CD14-positive monocyte (primary cell): ENCODE results near the gene PTPN20. TPM values are rescaled to one million over a fixed set of nuclear protein-coding genes. Genes with fewer than 3 reads are reported as not detected.

ENCODE experiments used
- DNase-seq, 3 donors: peaks; one replicate each; pipeline ENCODE4 v3.0.0-alpha.2; 2011 to 2022
- H2AFZ ChIP-seq: 2 replicates; pipeline ENCODE4 v1.6.0; 2012; ENCODE audit warnings: mild to moderate bottlenecking, low read depth, low read length, inconsistent platforms; ENCODE audit not compliant: insufficient read depth, poor library complexity, severe bottlenecking
- H3K27ac ChIP-seq, 2 donors: 1 replicate in 1 of 2; 2 replicates in 1 of 2; pipeline ENCODE4 v1.5.1; 2012 to 2013; ENCODE audit warnings: low read length in 2 of 2, control low read depth in 1 of 2, inconsistent platforms in 1 of 2, low read depth in 1 of 2, mild to moderate bottlenecking in 1 of 2
- H3K27me3 ChIP-seq, 2 donors: one replicate each; pipeline versions ENCODE4 v1.6.0 to v1.6.1; 2011 to 2013; ENCODE audit warnings: low read length in 2 of 2; ENCODE audit not compliant: control insufficient read depth in 2 of 2, insufficient read depth in 2 of 2
- H3K36me3 ChIP-seq, 2 donors: replicated peaks in 1 of 2; 1 replicate in 1 of 2; 2 replicates in 1 of 2; pipeline versions ENCODE4 v1.5.1 to v1.6.1; 2012 to 2013; ENCODE audit warnings: low read length in 2 of 2, control low read depth in 1 of 2, inconsistent platforms in 1 of 2, mild to moderate bottlenecking in 1 of 2; ENCODE audit not compliant: insufficient read depth in 2 of 2, control insufficient read depth in 1 of 2
- H3K4me1 ChIP-seq, 2 donors: 1 replicate in 1 of 2; 2 replicates in 1 of 2; pipeline versions ENCODE4 v1.5.1 to v1.6.1; 2012 to 2013; ENCODE audit warnings: low read length in 2 of 2, control low read depth in 1 of 2, inconsistent platforms in 1 of 2, mild to moderate bottlenecking in 1 of 2, moderate library complexity in 1 of 2; ENCODE audit not compliant: insufficient read depth in 2 of 2, control insufficient read depth in 1 of 2
- H3K4me2 ChIP-seq: replicated peaks from 2 replicates; pipeline ENCODE3; 2012; ENCODE audit warnings: low read length, moderate library complexity, mild to moderate bottlenecking; ENCODE audit not compliant: poor library complexity, severe bottlenecking; ENCODE audit errors: extremely low read depth
- H3K4me3 ChIP-seq, 3 experiments: fragments of 200-600 bp in 1 of 3; sonication (generic) in 1 of 3; replicated peaks in 1 of 3; 1 replicate in 2 of 3; 2 replicates in 1 of 3; pipeline ENCODE4 v1.5.1; 2011 to 2013; ENCODE audit warnings: low read length in 3 of 3, mild to moderate bottlenecking in 3 of 3, control low read depth in 2 of 3, low read depth in 2 of 3, inconsistent platforms in 1 of 3, moderate library complexity in 1 of 3
- H3K79me2 ChIP-seq: 2 replicates; pipeline ENCODE4 v1.6.0; 2012; ENCODE audit warnings: mild to moderate bottlenecking, control low read depth, inconsistent platforms, low read length, moderate library complexity; ENCODE audit not compliant: insufficient read depth
- H3K9ac ChIP-seq: 2 replicates; pipeline ENCODE4 v1.6.0; 2017; ENCODE audit warnings: low read length, mild to moderate bottlenecking; ENCODE audit not compliant: insufficient read depth, poor library complexity, severe bottlenecking
- H3K9me3 ChIP-seq, 2 donors: replicated peaks in 1 of 2; 1 replicate in 1 of 2; 2 replicates in 1 of 2; pipeline versions ENCODE4 v1.5.1 to v1.6.1; 2012 to 2013; ENCODE audit warnings: low read length in 2 of 2, control low read depth in 1 of 2; ENCODE audit not compliant: control insufficient read depth in 1 of 2, insufficient read depth in 1 of 2
- H4K20me1 ChIP-seq: 2 replicates; pipeline ENCODE4 v1.6.0; 2012; ENCODE audit warnings: mild to moderate bottlenecking, low read length, control low read depth, moderate library complexity; ENCODE audit not compliant: insufficient read depth
- H3K27ac Mint-ChIP-seq, 7 donors: one replicate each; pipeline ENCODE4 v1.8.0; 2020; ENCODE audit warnings: mild to moderate bottlenecking in 7 of 7, mixed read lengths in 7 of 7, moderate library complexity in 6 of 7, inconsistent platforms in 2 of 7
- H3K27me3 Mint-ChIP-seq, 3 donors: one replicate each; pipeline ENCODE4 v1.8.0; 2021 to 2022; ENCODE audit warnings: low read depth in 3 of 3, mild to moderate bottlenecking in 3 of 3, mixed read lengths in 3 of 3, moderate library complexity in 3 of 3, inconsistent platforms in 1 of 3
- H3K36me3 Mint-ChIP-seq, 2 donors: one replicate each; pipeline ENCODE4 v1.8.0; 2020; ENCODE audit warnings: mixed read lengths in 2 of 2, inconsistent platforms in 1 of 2, mild to moderate bottlenecking in 1 of 2
- H3K4me1 Mint-ChIP-seq: one replicate; pipeline ENCODE4 v1.8.0; 2020; ENCODE audit warnings: mild to moderate bottlenecking, mixed read lengths
- H3K4me3 Mint-ChIP-seq, 2 donors: one replicate each; pipeline ENCODE4 v1.8.0; 2020; ENCODE audit warnings: mild to moderate bottlenecking in 2 of 2, mixed read lengths in 2 of 2, moderate library complexity in 1 of 2
- H3K9me3 Mint-ChIP-seq, 7 donors: one replicate each; pipeline ENCODE4 v1.8.0; 2020 to 2022; ENCODE audit warnings: mixed read lengths in 7 of 7, mild to moderate bottlenecking in 6 of 7, moderate library complexity in 6 of 7, inconsistent platforms in 2 of 7
- CTCF ChIP-seq: fragments of 200-600 bp; IDR thresholded peaks from one replicate; pipeline ENCODE4 v1.8.0; 2022; ENCODE audit warnings: antibody characterized with exemption, mild to moderate bottlenecking
- WGBS: methylation state at CpG from one replicate; pipeline ENCODE4 v1.1.5; 2013; ENCODE audit warnings: missing lambda C conversion rate; ENCODE audit not compliant: insufficient coverage; 5-methylcytosine and 5-hydroxymethylcytosine counted together
- intact Hi-C, 2 donors: fragments of 100-400 bp; cut with micrococcal nuclease; formaldehyde crosslinking; loops; one replicate each; pipeline versions ENCODE4 v1.15.0 to v1.15.1; 2023
- polyA plus RNA-seq, 3 donors: library from polyadenylated mRNA; depleted of rRNA in 1 of 3; unstranded in 2 of 3; stranded (reverse) in 1 of 3; fragments of 300-500 nt in 2 of 3; fragments of >200 nt in 1 of 3; fragmentation: Illumina TruSeq in 2 of 3; gene quantifications; 1 replicate in 2 of 3; 2 replicates in 1 of 3; pipeline ENCODE4 v1.2.3, GENCODE V29; 2012 to 2021

Gene PTPN20
- polyA plus RNA-seq, 3 donors: 0.04 TPM; not detected in 2

DNA sequence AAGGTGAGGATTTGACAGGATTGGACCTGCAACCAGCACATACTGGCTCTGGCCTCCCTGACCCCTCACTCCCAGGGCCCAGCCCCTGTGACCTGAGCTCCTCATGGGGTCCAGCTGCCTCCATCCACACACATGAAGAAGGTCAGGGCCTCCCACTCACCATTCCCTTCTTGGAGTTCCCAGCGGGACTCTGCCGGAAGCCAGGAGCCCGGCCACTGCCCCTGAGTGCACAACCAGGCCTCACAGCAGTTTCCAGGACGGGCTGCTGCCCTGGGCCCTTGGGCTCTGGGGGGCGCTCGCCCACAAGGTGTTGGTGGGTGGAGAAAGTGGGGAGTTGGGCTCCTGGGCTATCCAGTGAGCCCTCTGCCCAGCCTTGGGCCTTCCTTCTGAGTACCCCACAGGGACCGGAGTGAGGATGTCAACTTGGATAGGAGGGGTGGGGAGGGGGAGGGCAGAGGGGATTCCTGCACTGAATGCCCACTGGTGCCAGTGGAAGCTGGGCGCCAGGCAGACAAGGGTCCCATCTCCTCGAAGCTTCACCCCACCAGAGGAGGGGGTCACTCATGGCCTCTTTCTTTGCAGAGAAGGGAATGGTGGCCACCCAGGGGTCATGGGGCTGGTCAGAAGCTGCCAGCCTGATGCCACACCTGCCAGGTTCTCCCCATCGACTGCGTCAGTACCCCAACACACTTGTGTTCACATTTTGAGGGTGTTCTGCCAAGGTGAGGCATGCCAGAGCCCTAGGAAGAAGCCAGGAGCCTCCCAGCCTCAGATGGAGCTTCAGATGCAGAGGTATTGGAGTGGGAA, 115.3 kb downstream of the PTPN20 start:
- no peak overlapping the region for H3K4me3 ChIP-seq
- no peak overlapping the region for H2AFZ ChIP-seq
- H3K9ac ChIP-seq: no peak overlapping the region
- H3K4me2 ChIP-seq: no peak overlapping the region
- H3K36me3 ChIP-seq: no peaks in the 10 kb centered on the region
- H3K27ac ChIP-seq: no peak overlapping the region
- Mint-ChIP-seq H3K36me3 (no peaks in the 10 kb centered on the region), H3K27ac (no peak overlapping the region), H3K4me1 (no peaks in the 10 kb centered on the region), H3K9me3 (peaks cover 0 to 1% (median 0%) of the 10 kb centered on the region in 7 donors), H3K27me3 (peaks cover 0 to 2% (median 1%) of the 10 kb centered on the region in 3 donors), H3K4me3 (no peak overlapping the region)
- intact Hi-C loops: no loop called here
- no peaks in the 10 kb centered on the region for H3K27me3 ChIP-seq
- no peaks in the 10 kb centered on the region for H3K79me2 ChIP-seq
- DNase-seq: no peak
- H3K4me1 ChIP-seq: no peaks in the 10 kb centered on the region
- 96% methylated on average over 7 of the region's 11 CpGs for WGBS
- no peaks in the 10 kb centered on the region for H3K9me3 ChIP-seq
- no peak for TF ChIP-seq CTCF
- H4K20me1 ChIP-seq: no peaks in the 10 kb centered on the region

GRCh38 chr10:47027108-47027783, 116.0 kb downstream of the PTPN20 start:
- no peaks in the 10 kb centered on the region for H3K9me3 ChIP-seq
- WGBS: 74% methylated on average over 9 of the region's 9 CpGs
- peaks cover 0 to 2% (median 0%) of the 10 kb centered on the region in 7 donors for H3K9me3 Mint-ChIP-seq
- no peaks in the 10 kb centered on the region for H3K36me3 ChIP-seq
- H3K79me2 ChIP-seq: no peaks in the 10 kb centered on the region
- peaks cover 0 to 2% (median 1%) of the 10 kb centered on the region in 3 donors for H3K27me3 Mint-ChIP-seq
- H3K27me3 ChIP-seq: no peaks in the 10 kb centered on the region
- no peaks in the 10 kb centered on the region for H4K20me1 ChIP-seq
- H3K4me1 Mint-ChIP-seq: no peaks in the 10 kb centered on the region
- no peak overlapping the region for H3K27ac ChIP-seq
- no peak overlapping the region for H3K27ac Mint-ChIP-seq
- TF ChIP-seq CTCF: no peak
- no peak overlapping the region for H2AFZ ChIP-seq
- H3K36me3 Mint-ChIP-seq: no peaks in the 10 kb centered on the region
- no peak overlapping the region for H3K9ac ChIP-seq
- no peak for DNase-seq
- H3K4me3 Mint-ChIP-seq: no peak overlapping the region
- H3K4me3 ChIP-seq: no peak overlapping the region
- intact Hi-C loops: no loop called here
- H3K4me1 ChIP-seq: no peaks in the 10 kb centered on the region
- no peak overlapping the region for H3K4me2 ChIP-seq
